WTC11 (cell line): ENCODE data around the gene CARD14. TPM values are rescaled to one million over a fixed set of nuclear protein-coding genes. Genes with fewer than 3 reads are reported as not detected.

Experiments
- ATAC-seq: fragments of 200-7000 bp; cut with Tn5 transposase; 2 replicates; pipeline ENCODE4 v1.10.0; 2021; ENCODE audit warnings: mild to moderate bottlenecking, moderate library complexity
- CTCF ChIA-PET: fragments of 300-600 bp; sonication (Branson Sonifier 250); formaldehyde crosslinking; loops from one replicate; lab custom pipeline; 2021; ENCODE audit warnings: antibody characterized with exemption; lab: Charles Lee
- POLR2A ChIA-PET: fragments of 350-600 bp; sonication (Branson Sonifier 250); formaldehyde crosslinking; loops from one replicate; lab custom pipeline; 2021; ENCODE audit warnings: antibody characterized with exemption; lab: Charles Lee
- DNase-seq: peaks from one replicate; pipeline ENCODE4 v3.0.0; 2021; ENCODE audit warnings: low spot score
- H3K27ac Mint-ChIP-seq: 2 replicates; pipeline ENCODE4 v1.8.0; 2021; ENCODE audit warnings: mixed read lengths
- H3K27me3 Mint-ChIP-seq: 2 replicates; pipeline ENCODE4 v1.8.0; 2021; ENCODE audit warnings: low read depth, mild to moderate bottlenecking, moderate library complexity, mixed read lengths
- H3K36me3 Mint-ChIP-seq: 2 replicates; pipeline ENCODE4 v1.8.0; 2021; ENCODE audit warnings: mixed read lengths
- H3K4me1 Mint-ChIP-seq: 2 replicates; pipeline ENCODE4 v1.8.0; 2022; ENCODE audit warnings: mixed read lengths
- H3K4me3 Mint-ChIP-seq: 2 replicates; pipeline ENCODE4 v1.8.0; 2021; ENCODE audit warnings: mild to moderate bottlenecking, moderate library complexity, mixed read lengths
- H3K9me3 Mint-ChIP-seq: 2 replicates; pipeline ENCODE4 v1.8.0; 2021; ENCODE audit warnings: mixed read lengths
- ATF1 ChIP-seq: sonication (generic); formaldehyde crosslinking; IDR thresholded peaks from 2 replicates; pipeline ENCODE4 v1.8.1; 2023; ENCODE audit warnings: mild to moderate bottlenecking, moderate library complexity, missing genetic modification reagents
- FOXJ3 ChIP-seq: sonication (generic); formaldehyde crosslinking; IDR thresholded peaks from 2 replicates; pipeline ENCODE4 v1.9.0; 2021; ENCODE audit warnings: missing genetic modification reagents, mild to moderate bottlenecking, borderline replicate concordance
- KAT7 ChIP-seq: sonication (generic); formaldehyde crosslinking; IDR thresholded peaks from 2 replicates; pipeline ENCODE4 v1.8.1; 2023; ENCODE audit warnings: missing genetic modification reagents, mild to moderate bottlenecking, borderline replicate concordance
- NR3C1 ChIP-seq: sonication (generic); formaldehyde crosslinking; conservative IDR thresholded peaks from 2 replicates; pipeline ENCODE4 v1.8.1; 2023; ENCODE audit warnings: low read depth, mild to moderate bottlenecking, missing genetic modification reagents
- RORB ChIP-seq: fragments of 250-450 bp; sonication (Bioruptor Pico); IDR thresholded peaks from 2 replicates; pipeline ENCODE4 v1.9.0; 2021; ENCODE audit warnings: mild to moderate bottlenecking
- TCF7 ChIP-seq: sonication (generic); formaldehyde crosslinking; IDR thresholded peaks from 2 replicates; pipeline ENCODE4 v1.8.0; 2022; ENCODE audit warnings: mild to moderate bottlenecking, low read depth, missing genetic modification reagents, moderate library complexity
- ZNF232 ChIP-seq: sonication (generic); formaldehyde crosslinking; IDR thresholded peaks from 2 replicates; pipeline ENCODE4 v1.8.0; 2022; ENCODE audit warnings: mild to moderate bottlenecking, missing genetic modification reagents
- ZNF317 ChIP-seq: sonication (generic); formaldehyde crosslinking; IDR thresholded peaks from 2 replicates; pipeline ENCODE4 v1.8.1; 2023; ENCODE audit warnings: low read depth, mild to moderate bottlenecking, moderate library complexity, missing genetic modification reagents, borderline replicate concordance
- ZNF671 ChIP-seq: fragments of 250-450 bp; sonication (Bioruptor Pico); IDR thresholded peaks from 2 replicates; pipeline ENCODE4 v1.8.0; 2021; ENCODE audit warnings: mild to moderate bottlenecking
- total RNA-seq: library from RNA; stranded (reverse); gene quantifications from 3 replicates; pipeline ENCODE4 v1.2.3, GENCODE V29; 2021
- TF ChIP-seq, protein P1 (sequence below): sonication (generic); formaldehyde crosslinking; IDR thresholded peaks from 2 replicates; pipeline ENCODE4 v1.8.1; 2022; ENCODE audit warnings: mild to moderate bottlenecking, moderate library complexity, missing genetic modification reagents
- TF ChIP-seq, protein P2 (sequence below): sonication (generic); formaldehyde crosslinking; IDR thresholded peaks from 2 replicates; pipeline ENCODE4 v1.8.0; 2023; ENCODE audit warnings: mild to moderate bottlenecking, missing genetic modification reagents
- TF ChIP-seq, protein P3 (sequence below): sonication (generic); formaldehyde crosslinking; IDR thresholded peaks from 2 replicates; pipeline ENCODE4 v1.8.1; 2022; ENCODE audit warnings: missing genetic modification reagents, borderline replicate concordance
- TF ChIP-seq, protein P4 (sequence below): fragments of 250-450 bp; sonication (Bioruptor Pico); IDR thresholded peaks from 2 replicates; pipeline ENCODE4 v1.9.0; 2021; ENCODE audit warnings: moderate library complexity, mild to moderate bottlenecking, inconsistent platforms, borderline replicate concordance
- TF ChIP-seq, protein P5 (sequence below): fragments of 250-450 bp; sonication (Bioruptor Pico); IDR thresholded peaks from 2 replicates; pipeline ENCODE4 v1.8.0; 2021; ENCODE audit warnings: mild to moderate bottlenecking
- TF ChIP-seq, protein P6 (sequence below): sonication (generic); formaldehyde crosslinking; IDR thresholded peaks from 2 replicates; pipeline ENCODE4 v1.8.1; 2022; ENCODE audit warnings: mild to moderate bottlenecking, missing genetic modification reagents, moderate library complexity, borderline replicate concordance
- TF ChIP-seq, protein P7 (sequence below): sonication (generic); formaldehyde crosslinking; IDR thresholded peaks from 2 replicates; pipeline ENCODE4 v1.8.1; 2023; ENCODE audit warnings: mild to moderate bottlenecking, moderate library complexity, missing genetic modification reagents
- TF ChIP-seq, protein P8 (sequence below): sonication (generic); formaldehyde crosslinking; IDR thresholded peaks from 2 replicates; pipeline ENCODE4 v1.8.0; 2023; ENCODE audit warnings: missing genetic modification reagents, mild to moderate bottlenecking, borderline replicate concordance
- TF ChIP-seq, protein P9 (sequence below): sonication (generic); formaldehyde crosslinking; conservative IDR thresholded peaks from 2 replicates; pipeline ENCODE4 v1.8.1; 2022; ENCODE audit warnings: mild to moderate bottlenecking, missing genetic modification reagents

Gene CARD14
- total RNA-seq, 1 experiment from 2014 or later, result 0.83 TPM

DNA sequence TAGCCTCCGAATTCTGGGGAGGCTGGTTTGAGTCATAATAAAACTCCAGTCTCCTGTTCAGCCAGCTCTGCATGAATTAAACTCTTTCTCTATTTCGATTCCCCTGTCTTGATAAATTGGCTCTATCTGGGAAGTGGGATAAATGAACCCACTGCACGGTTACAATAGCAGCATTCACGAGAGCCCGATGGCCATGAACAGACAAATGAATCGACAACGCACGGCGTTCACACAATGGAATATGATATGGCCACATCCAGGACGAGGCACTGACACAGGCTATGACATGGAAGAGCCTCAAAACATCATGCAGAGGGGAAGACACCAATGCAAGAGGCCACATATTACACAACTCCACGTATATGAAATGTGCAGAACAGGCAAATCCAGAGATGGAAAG lies 5.6 kb upstream of the CARD14 start:
- TF ChIP-seq, protein P1, sequence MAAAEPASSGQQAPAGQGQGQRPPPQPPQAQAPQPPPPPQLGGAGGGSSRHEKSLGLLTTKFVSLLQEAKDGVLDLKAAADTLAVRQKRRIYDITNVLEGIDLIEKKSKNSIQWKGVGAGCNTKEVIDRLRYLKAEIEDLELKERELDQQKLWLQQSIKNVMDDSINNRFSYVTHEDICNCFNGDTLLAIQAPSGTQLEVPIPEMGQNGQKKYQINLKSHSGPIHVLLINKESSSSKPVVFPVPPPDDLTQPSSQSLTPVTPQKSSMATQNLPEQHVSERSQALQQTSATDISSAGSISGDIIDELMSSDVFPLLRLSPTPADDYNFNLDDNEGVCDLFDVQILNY (CRISPR knock-in tag), result no peak
- TF ChIP-seq NR3C1, result no peak
- no peak for TF ChIP-seq ATF1 (CRISPR knock-in tag)
- no peak for TF ChIP-seq ZNF671 (CRISPR knock-in tag)
- TF ChIP-seq FOXJ3 (CRISPR knock-in tag), result no peak
- TF ChIP-seq, protein P2, sequence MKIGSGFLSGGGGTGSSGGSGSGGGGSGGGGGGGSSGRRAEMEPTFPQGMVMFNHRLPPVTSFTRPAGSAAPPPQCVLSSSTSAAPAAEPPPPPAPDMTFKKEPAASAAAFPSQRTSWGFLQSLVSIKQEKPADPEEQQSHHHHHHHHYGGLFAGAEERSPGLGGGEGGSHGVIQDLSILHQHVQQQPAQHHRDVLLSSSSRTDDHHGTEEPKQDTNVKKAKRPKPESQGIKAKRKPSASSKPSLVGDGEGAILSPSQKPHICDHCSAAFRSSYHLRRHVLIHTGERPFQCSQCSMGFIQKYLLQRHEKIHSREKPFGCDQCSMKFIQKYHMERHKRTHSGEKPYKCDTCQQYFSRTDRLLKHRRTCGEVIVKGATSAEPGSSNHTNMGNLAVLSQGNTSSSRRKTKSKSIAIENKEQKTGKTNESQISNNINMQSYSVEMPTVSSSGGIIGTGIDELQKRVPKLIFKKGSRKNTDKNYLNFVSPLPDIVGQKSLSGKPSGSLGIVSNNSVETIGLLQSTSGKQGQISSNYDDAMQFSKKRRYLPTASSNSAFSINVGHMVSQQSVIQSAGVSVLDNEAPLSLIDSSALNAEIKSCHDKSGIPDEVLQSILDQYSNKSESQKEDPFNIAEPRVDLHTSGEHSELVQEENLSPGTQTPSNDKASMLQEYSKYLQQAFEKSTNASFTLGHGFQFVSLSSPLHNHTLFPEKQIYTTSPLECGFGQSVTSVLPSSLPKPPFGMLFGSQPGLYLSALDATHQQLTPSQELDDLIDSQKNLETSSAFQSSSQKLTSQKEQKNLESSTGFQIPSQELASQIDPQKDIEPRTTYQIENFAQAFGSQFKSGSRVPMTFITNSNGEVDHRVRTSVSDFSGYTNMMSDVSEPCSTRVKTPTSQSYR (CRISPR knock-in tag), result no peak
- no peak for TF ChIP-seq ZNF232
- TF ChIP-seq, protein P3, sequence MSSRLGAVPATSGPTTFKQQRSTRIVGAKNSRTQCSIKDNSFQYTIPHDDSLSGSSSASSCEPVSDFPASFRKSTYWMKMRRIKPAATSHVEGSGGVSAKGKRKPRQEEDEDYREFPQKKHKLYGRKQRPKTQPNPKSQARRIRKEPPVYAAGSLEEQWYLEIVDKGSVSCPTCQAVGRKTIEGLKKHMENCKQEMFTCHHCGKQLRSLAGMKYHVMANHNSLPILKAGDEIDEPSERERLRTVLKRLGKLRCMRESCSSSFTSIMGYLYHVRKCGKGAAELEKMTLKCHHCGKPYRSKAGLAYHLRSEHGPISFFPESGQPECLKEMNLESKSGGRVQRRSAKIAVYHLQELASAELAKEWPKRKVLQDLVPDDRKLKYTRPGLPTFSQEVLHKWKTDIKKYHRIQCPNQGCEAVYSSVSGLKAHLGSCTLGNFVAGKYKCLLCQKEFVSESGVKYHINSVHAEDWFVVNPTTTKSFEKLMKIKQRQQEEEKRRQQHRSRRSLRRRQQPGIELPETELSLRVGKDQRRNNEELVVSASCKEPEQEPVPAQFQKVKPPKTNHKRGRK (CRISPR knock-in tag), result no peak
- TF ChIP-seq, protein P4, sequence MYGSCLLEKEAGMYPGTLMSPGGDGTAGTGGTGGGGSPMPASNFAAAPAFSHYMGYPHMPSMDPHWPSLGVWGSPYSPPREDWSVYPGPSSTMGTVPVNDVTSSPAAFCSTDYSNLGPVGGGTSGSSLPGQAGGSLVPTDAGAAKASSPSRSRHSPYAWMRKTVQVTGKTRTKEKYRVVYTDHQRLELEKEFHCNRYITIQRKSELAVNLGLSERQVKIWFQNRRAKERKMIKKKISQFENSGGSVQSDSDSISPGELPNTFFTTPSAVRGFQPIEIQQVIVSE, result no peak
- no peak for TF ChIP-seq TCF7 (CRISPR knock-in tag)
- TF ChIP-seq RORB, result no peak
- Mint-ChIP-seq H3K27ac (no peak overlapping the region), H3K36me3 (no peaks in the 10 kb centered on the region), H3K4me1 (peaks cover 28% of the 10 kb centered on the region), H3K27me3 (peaks cover 10% of the 10 kb centered on the region), H3K4me3 (no peak overlapping the region), H3K9me3 (peaks cover 5% of the 10 kb centered on the region)
- ATAC-seq (no peak), DNase-seq (no peak)
- ChIA-PET POLR2A (no interaction called here), CTCF (interaction anchor here (0.9 to 1.9 kb wide), 4 partner anchors 39 to 197 kb away, joined by 4 to 5 read pairs (median 4); no protein-coding TSS in a partner anchor)

DNA sequence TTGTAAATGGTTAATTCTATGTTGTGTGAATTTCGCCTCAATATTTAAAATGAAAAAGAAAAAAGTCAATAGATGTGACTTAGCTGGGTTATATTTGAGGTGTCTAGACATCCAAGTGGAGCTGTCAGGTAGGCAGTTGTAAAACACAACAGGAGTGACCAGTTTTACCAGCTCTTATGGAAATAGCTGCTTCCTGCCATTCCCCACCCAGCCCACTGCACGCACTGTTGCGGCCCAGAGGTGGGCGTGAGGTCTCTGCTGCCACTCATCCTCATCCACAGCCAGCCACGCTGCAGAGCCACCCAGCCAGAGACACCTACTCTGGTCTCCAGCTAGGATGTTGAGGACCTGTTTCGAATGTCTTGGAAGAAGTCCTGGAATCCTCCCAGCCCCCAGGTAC lies 3.4 kb upstream of the CARD14 start:
- H3K9me3 Mint-ChIP-seq, result peaks cover 5% of the 10 kb centered on the region
- H3K27me3 Mint-ChIP-seq, result no peaks in the 10 kb centered on the region; the same call in 1 of the 2 replicates
- no peak for ATAC-seq
- no peaks in the 10 kb centered on the region for H3K36me3 Mint-ChIP-seq
- peaks cover 13% of the 10 kb centered on the region for H3K4me1 Mint-ChIP-seq
- H3K27ac Mint-ChIP-seq, result no peak overlapping the region
- POLR2A ChIA-PET, result interaction anchor here (0.7 kb wide), 2 partner anchors 19 to 120 kb away, joined by 3 to 4 read pairs; no protein-coding TSS in a partner anchor
- no peak overlapping the region for H3K4me3 Mint-ChIP-seq
- DNase-seq, result no peak
- CTCF ChIA-PET, result interaction anchor here (0.7 to 1.2 kb wide), 5 partner anchors 9 to 195 kb away, joined by 3 to 5 read pairs (median 4); partner anchors contain the start of gene GAA
- TF ChIP-seq, protein P5, sequence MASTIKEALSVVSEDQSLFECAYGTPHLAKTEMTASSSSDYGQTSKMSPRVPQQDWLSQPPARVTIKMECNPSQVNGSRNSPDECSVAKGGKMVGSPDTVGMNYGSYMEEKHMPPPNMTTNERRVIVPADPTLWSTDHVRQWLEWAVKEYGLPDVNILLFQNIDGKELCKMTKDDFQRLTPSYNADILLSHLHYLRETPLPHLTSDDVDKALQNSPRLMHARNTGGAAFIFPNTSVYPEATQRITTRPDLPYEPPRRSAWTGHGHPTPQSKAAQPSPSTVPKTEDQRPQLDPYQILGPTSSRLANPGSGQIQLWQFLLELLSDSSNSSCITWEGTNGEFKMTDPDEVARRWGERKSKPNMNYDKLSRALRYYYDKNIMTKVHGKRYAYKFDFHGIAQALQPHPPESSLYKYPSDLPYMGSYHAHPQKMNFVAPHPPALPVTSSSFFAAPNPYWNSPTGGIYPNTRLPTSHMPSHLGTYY, result no peak
- TF ChIP-seq, protein P6, sequence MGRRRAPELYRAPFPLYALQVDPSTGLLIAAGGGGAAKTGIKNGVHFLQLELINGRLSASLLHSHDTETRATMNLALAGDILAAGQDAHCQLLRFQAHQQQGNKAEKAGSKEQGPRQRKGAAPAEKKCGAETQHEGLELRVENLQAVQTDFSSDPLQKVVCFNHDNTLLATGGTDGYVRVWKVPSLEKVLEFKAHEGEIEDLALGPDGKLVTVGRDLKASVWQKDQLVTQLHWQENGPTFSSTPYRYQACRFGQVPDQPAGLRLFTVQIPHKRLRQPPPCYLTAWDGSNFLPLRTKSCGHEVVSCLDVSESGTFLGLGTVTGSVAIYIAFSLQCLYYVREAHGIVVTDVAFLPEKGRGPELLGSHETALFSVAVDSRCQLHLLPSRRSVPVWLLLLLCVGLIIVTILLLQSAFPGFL (CRISPR knock-in tag), result no peak
- TF ChIP-seq, protein P7, sequence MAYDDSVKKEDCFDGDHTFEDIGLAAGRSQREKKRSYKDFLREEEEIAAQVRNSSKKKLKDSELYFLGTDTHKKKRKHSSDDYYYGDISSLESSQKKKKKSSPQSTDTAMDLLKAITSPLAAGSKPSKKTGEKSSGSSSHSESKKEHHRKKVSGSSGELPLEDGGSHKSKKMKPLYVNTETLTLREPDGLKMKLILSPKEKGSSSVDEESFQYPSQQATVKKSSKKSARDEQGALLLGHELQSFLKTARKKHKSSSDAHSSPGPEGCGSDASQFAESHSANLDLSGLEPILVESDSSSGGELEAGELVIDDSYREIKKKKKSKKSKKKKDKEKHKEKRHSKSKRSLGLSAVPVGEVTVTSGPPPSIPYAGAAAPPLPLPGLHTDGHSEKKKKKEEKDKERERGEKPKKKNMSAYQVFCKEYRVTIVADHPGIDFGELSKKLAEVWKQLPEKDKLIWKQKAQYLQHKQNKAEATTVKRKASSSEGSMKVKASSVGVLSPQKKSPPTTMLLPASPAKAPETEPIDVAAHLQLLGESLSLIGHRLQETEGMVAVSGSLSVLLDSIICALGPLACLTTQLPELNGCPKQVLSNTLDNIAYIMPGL, result no peak
- TF ChIP-seq ZNF317 (CRISPR knock-in tag), result no peak
- TF ChIP-seq, protein P8, sequence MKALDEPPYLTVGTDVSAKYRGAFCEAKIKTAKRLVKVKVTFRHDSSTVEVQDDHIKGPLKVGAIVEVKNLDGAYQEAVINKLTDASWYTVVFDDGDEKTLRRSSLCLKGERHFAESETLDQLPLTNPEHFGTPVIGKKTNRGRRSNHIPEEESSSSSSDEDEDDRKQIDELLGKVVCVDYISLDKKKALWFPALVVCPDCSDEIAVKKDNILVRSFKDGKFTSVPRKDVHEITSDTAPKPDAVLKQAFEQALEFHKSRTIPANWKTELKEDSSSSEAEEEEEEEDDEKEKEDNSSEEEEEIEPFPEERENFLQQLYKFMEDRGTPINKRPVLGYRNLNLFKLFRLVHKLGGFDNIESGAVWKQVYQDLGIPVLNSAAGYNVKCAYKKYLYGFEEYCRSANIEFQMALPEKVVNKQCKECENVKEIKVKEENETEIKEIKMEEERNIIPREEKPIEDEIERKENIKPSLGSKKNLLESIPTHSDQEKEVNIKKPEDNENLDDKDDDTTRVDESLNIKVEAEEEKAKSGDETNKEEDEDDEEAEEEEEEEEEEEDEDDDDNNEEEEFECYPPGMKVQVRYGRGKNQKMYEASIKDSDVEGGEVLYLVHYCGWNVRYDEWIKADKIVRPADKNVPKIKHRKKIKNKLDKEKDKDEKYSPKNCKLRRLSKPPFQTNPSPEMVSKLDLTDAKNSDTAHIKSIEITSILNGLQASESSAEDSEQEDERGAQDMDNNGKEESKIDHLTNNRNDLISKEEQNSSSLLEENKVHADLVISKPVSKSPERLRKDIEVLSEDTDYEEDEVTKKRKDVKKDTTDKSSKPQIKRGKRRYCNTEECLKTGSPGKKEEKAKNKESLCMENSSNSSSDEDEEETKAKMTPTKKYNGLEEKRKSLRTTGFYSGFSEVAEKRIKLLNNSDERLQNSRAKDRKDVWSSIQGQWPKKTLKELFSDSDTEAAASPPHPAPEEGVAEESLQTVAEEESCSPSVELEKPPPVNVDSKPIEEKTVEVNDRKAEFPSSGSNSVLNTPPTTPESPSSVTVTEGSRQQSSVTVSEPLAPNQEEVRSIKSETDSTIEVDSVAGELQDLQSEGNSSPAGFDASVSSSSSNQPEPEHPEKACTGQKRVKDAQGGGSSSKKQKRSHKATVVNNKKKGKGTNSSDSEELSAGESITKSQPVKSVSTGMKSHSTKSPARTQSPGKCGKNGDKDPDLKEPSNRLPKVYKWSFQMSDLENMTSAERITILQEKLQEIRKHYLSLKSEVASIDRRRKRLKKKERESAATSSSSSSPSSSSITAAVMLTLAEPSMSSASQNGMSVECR (CRISPR knock-in tag), result no peak
- TF ChIP-seq KAT7, result no peak
- TF ChIP-seq, protein P9, sequence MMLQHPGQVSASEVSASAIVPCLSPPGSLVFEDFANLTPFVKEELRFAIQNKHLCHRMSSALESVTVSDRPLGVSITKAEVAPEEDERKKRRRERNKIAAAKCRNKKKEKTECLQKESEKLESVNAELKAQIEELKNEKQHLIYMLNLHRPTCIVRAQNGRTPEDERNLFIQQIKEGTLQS, result no peak
